Measurements from ENCODE around the gene PARP12. TPM values are rescaled to one million over a fixed set of nuclear protein-coding genes. Genes with fewer than 3 reads are reported as not detected.

Gene PARP12
- total and polyA plus RNA-seq, 2 of the 8 experiments (the other 6 are each of a cell fraction or from before 2014, with no cell fraction given): 9.0 to 21.5 TPM

DNA sequence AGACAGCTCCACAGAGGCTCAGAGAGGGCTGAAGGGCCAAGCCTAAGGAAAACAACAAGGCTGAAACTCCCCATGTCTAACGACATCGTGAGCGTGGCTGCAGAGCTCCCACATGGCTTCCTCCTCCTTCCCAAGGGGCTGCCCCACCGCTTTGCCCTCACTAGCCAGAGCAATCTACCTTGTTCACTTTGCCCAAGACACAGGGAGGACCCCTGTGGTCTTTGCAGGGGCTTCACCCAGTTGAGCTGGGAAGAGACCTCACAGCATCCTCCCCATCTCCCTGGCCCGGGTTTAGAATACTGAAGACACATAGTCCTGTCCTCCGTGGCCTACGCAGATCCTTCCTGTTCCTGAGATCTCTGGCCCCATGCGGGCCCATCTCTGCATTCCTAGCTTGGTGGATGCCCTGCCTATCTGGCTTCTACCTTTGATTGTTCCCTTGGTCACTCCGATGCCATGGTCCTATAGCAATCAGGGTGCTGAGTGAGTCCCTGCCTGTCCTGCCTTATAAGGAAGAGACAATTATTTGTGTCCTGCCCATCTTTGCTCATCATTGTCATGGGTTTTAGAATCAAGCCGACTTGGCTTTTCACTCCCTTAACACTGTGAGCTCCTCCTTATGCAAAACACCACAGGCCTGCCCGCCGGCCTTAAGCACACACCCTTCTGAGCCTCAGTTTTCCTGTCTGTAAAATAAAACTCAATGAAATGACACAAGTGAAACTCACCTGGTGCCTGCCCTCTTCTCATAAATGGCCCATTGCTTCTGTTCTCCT lies 73.2 kb downstream of the PARP12 start:
- Histone ChIP-seq H3K9ac (replicated peaks in 1 of 4; ENCODE audit: extremely low read depth in 1 of 4, low read depth in 3 of 4, low read length in 3 of 4) (no peak overlapping the region), H4K5ac (ENCODE audit: insufficient read length, low read depth, low read length) (no peak overlapping the region), H2BK20ac (ENCODE audit: low read length) (no peak overlapping the region), H2AK5ac (ENCODE audit: low read depth, low read length) (no peak overlapping the region), H2AFZ (ENCODE audit: low read length) (no peak overlapping the region), H2BK5ac (ENCODE audit: low read depth, low read length) (no peak overlapping the region), H4K20me1 (replicated peaks in 1 of 2; ENCODE audit: control insufficient read depth in 1 of 2, insufficient read depth in 2 of 2, low read length in 2 of 2) (no peaks in the 10 kb centered on the region), H3K9me3 (ENCODE audit: insufficient read depth in 2 of 2, low read depth in 1 of 2, low read length in 1 of 2) (no peaks in the 10 kb centered on the region), H3K23me2 (ENCODE audit: low read depth, low read length) (no peaks in the 10 kb centered on the region), H3K56ac (replicated peaks; ENCODE audit: insufficient read length, low read depth, low read length) (no peak overlapping the region), H4K91ac (replicated peaks; ENCODE audit: insufficient read length, low read length) (no peak overlapping the region), H3K27me3 (replicated peaks in 1 of 4; ENCODE audit: control insufficient read depth in 3 of 4, extremely low read depth in 1 of 4, insufficient read depth in 3 of 4, low read length in 3 of 4) (peaks cover 0 to 2% (median 0%) of the 10 kb centered on the region in 4 experiments; a peak in 1 of 7 replicates), H3K4ac (replicated peaks; ENCODE audit: insufficient read length, low read depth, low read length) (no peak overlapping the region), H3K79me2 (ENCODE audit: control insufficient read depth in 1 of 2, insufficient read depth in 2 of 2, low read length in 2 of 2) (no peaks in the 10 kb centered on the region), H4K8ac (ENCODE audit: extremely low read depth, insufficient read depth, low read length) (no peak overlapping the region), H3K27ac (ENCODE audit: low read depth, low read length) (no peak overlapping the region), H3K14ac (ENCODE audit: insufficient read length) (no peak overlapping the region), H2BK12ac (ENCODE audit: low read depth, low read length) (peak overlapping the region; percentile 39; the same call in 1 of the 2 replicates), H3K18ac (ENCODE audit: extremely low read depth, low read length) (no peak overlapping the region), H2BK15ac (ENCODE audit: low read length) (no peak overlapping the region), H3K79me1 (ENCODE audit: low read depth, low read length) (no peaks in the 10 kb centered on the region), H2BK120ac (replicated peaks; ENCODE audit: low read depth, low read length) (no peak overlapping the region), H3K36me3 (ENCODE audit: control insufficient read depth in 2 of 4, insufficient read depth in 4 of 4, low read length in 3 of 4) (no peaks in the 10 kb centered on the region), H3K4me3 (ENCODE audit: extremely low read depth in 1 of 4, insufficient read depth in 2 of 4, low read depth in 3 of 4, low read length in 4 of 4) (no peak overlapping the region), H3K23ac (ENCODE audit: insufficient read length) (no peak overlapping the region), H3K4me2 (ENCODE audit: insufficient read depth in 1 of 2, low read depth in 2 of 2, low read length in 2 of 2) (no peak overlapping the region), H3K4me1 (replicated peaks in 1 of 4; ENCODE audit: control insufficient read depth in 3 of 4, insufficient read depth in 4 of 4, low read length in 3 of 4) (peaks cover 0 to 9% (median 0%) of the 10 kb centered on the region in 4 experiments; a peak in 3 of 7 replicates)
- DNase-seq (ENCODE audit: low read depth in 1 of 2, low spot score in 2 of 2) (no peak), FAIRE-seq (no peak)
- CTCF ChIA-PET (ENCODE audit: partially characterized antibody): interaction anchor here (0.8 to 2.9 kb wide), 14 partner anchors 13 to 387 kb away, joined by 3 to 16 read pairs (median 4); no protein-coding TSS in a partner anchor
- POLR2A ChIA-PET (ENCODE audit: partially characterized antibody): interaction anchor here (2.4 kb wide), 1 partner anchor 10 kb away, joined by 6 read pairs; no protein-coding TSS in a partner anchor
- no peak for TF ChIP-seq HDAC2 (IDR thresholded peaks at IDR 0.05; ENCODE audit: borderline replicate concordance in 1 of 2, low read depth in 2 of 2, low read length in 2 of 2)
- peak; percentile 54; the same call in 1 of the 2 replicates for TF ChIP-seq SRF (IDR thresholded peaks at IDR 0.05; ENCODE audit: low read depth, low read length)
- WGBS, 2 experiments (ENCODE audit: extremely low coverage in 1 of 2, insufficient coverage in 1 of 2, insufficient read length in 1 of 2, insufficient replicate concordance in 2 of 2, low coverage in 1 of 2, low lambda C conversion rate in 2 of 2, missing lambda C conversion rate in 1 of 2): 92% methylated on average over 12 of the region's 12 CpGs; no CpG with 5 or more reads in 1 of the 2 experiments

Data from H1 (cell line).